ENCODE data around the gene HGS.

The HGS gene

DNA sequence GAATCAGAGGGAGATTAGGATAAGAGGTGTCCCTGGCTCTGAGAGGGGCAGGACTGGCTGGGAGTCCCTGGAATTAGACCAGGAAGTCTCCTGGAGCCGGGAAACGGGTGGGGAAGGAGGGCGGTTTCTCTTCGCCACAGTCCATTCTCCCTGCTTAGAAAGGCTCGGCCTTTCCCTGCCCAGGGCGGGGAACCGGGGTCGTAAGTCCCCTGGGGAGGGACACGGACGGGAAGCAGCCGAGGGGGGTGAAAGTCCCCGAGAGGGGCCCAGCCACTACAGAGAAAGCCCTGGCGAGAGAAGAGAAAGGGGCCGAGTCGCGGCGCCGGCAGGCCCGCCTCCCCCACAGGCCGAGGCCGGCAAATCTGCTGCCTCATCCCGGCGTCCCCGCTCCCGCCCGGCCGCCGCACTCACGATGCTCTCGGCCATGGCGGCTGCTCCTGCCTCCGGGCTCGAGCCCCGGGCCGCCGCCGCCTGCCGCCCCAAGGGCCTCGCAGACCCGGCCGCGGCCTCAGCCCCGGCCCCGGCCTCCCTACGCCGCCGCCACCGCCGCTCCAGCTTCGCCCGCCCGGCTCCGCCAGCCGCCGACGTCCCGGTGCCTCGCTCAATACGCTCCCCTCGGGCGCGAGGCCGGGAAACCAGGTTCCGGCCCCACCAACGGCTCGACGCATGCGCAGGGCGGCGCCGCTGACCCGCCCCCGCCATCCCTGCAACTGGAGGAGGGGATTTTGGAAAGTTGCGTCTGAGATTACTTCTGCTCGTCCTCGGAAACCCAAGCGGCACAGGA lies 47.1 kb upstream of the HGS start, which contains the start of the genes NPLOC4 and TSPAN10:
TSS of gene NPLOC4 (minus strand) at position 608 of the 784 bp plus-strand sequence. CDS start at position 426, 182 bp downstream.
TSS of gene TSPAN10 (plus strand) at position 692 of the 784 bp plus-strand sequence. CDS start 5,217 bp downstream, outside the sequence.
- TF ChIP-seq POLR2AphosphoS5 (IDR thresholded peaks at IDR 0.05; ENCODE audit: low read depth) (peak; percentile 74), GABPA (IDR thresholded peaks at IDR 0.05; ENCODE audit: low read depth) (peak; percentile 87)
- TF ChIP-seq, protein P1, sequence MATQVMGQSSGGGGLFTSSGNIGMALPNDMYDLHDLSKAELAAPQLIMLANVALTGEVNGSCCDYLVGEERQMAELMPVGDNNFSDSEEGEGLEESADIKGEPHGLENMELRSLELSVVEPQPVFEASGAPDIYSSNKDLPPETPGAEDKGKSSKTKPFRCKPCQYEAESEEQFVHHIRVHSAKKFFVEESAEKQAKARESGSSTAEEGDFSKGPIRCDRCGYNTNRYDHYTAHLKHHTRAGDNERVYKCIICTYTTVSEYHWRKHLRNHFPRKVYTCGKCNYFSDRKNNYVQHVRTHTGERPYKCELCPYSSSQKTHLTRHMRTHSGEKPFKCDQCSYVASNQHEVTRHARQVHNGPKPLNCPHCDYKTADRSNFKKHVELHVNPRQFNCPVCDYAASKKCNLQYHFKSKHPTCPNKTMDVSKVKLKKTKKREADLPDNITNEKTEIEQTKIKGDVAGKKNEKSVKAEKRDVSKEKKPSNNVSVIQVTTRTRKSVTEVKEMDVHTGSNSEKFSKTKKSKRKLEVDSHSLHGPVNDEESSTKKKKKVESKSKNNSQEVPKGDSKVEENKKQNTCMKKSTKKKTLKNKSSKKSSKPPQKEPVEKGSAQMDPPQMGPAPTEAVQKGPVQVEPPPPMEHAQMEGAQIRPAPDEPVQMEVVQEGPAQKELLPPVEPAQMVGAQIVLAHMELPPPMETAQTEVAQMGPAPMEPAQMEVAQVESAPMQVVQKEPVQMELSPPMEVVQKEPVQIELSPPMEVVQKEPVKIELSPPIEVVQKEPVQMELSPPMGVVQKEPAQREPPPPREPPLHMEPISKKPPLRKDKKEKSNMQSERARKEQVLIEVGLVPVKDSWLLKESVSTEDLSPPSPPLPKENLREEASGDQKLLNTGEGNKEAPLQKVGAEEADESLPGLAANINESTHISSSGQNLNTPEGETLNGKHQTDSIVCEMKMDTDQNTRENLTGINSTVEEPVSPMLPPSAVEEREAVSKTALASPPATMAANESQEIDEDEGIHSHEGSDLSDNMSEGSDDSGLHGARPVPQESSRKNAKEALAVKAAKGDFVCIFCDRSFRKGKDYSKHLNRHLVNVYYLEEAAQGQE (IDR thresholded peaks at IDR 0.05; ENCODE audit: insufficient replicate concordance, low read depth): peak; percentile 22
- TF ChIP-seq, protein P2, sequence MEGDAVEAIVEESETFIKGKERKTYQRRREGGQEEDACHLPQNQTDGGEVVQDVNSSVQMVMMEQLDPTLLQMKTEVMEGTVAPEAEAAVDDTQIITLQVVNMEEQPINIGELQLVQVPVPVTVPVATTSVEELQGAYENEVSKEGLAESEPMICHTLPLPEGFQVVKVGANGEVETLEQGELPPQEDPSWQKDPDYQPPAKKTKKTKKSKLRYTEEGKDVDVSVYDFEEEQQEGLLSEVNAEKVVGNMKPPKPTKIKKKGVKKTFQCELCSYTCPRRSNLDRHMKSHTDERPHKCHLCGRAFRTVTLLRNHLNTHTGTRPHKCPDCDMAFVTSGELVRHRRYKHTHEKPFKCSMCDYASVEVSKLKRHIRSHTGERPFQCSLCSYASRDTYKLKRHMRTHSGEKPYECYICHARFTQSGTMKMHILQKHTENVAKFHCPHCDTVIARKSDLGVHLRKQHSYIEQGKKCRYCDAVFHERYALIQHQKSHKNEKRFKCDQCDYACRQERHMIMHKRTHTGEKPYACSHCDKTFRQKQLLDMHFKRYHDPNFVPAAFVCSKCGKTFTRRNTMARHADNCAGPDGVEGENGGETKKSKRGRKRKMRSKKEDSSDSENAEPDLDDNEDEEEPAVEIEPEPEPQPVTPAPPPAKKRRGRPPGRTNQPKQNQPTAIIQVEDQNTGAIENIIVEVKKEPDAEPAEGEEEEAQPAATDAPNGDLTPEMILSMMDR (IDR thresholded peaks at IDR 0.05; ENCODE audit: insufficient read depth, low read length): no peak

DNA sequence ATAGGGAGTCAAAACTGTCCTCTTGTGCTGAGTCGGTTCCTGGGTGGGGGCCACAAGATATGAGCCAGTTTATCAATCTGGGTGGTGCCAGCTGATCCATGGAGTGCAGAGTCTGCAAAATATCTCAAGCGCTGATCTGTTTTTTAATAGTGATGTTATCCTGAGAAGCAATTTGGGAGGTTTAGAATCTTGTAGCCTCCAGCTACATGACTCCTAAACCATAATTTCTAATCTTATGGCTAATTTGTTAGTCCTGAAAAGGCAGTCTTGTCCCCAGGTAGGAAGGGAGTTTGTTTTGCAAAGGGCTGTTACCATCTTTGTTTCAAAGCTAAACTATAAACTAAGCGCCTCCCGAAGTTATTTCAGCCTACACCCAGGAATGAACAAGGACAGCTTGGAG lies 45.1 kb upstream of the HGS start:
- H3K27ac ChIP-seq (replicated peaks): no peak overlapping the region
- H3K27me3 ChIP-seq (ENCODE audit: insufficient read depth, poor library complexity, severe bottlenecking): no peaks in the 10 kb centered on the region
- no peak for DNase-seq (ENCODE audit: low read depth in 1 of 2, low spot score in 1 of 2)
- H3K4me3 ChIP-seq (replicated peaks; ENCODE audit: insufficient read depth, low read length): no peak overlapping the region
- TF ChIP-seq GABPA (IDR thresholded peaks at IDR 0.05; ENCODE audit: low read depth): no peak
- TF ChIP-seq, protein P1 (IDR thresholded peaks at IDR 0.05; ENCODE audit: insufficient replicate concordance, low read depth): no peak
- TF ChIP-seq SPI1 (IDR thresholded peaks at IDR 0.05; ENCODE audit: borderline replicate concordance, low read depth): no peak
- TF ChIP-seq, protein P2 (IDR thresholded peaks at IDR 0.05; ENCODE audit: insufficient read depth, low read length): no peak
- TF ChIP-seq POLR2AphosphoS5 (IDR thresholded peaks at IDR 0.05; ENCODE audit: low read depth): no peak

More for the DNA sequence above, 47.1 kb upstream of the HGS start, which contains the start of the genes NPLOC4 and TSPAN10:
- H3K27me3 ChIP-seq (ENCODE audit: insufficient read depth, poor library complexity, severe bottlenecking): no peaks in the 10 kb centered on the region
- peak within 1 kb of the TSS; percentile 95 for H3K4me3 ChIP-seq (replicated peaks; ENCODE audit: insufficient read depth, low read length)
- peak within 1 kb of the TSS; percentile 74 for H3K27ac ChIP-seq (replicated peaks)
- peak; percentile 77 to 79 for DNase-seq (ENCODE audit: low read depth in 1 of 2, low spot score in 1 of 2)

DNA sequence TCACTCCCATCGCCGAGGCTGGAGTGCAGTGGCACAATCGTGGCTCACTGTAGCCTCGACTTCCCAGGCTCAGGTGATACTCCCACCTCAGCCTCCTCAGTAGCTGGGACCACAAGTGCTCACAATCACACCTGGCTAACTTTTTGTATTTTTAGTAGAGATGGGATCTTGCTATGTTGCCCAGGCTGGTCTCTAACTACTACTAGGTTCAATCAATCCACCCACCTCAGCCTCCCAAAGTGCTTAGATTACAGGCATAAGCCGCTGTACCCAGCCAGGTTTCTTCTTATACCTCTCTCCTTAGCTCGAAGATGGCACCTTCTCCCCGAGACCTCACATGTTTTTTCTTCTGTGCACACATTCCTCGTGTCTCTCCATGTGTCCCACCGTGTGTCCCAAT lies 43.8 kb upstream of the HGS start:
- TF ChIP-seq, protein P2 (IDR thresholded peaks at IDR 0.05; ENCODE audit: insufficient read depth, low read length): no peak
- TF ChIP-seq, protein P1 (IDR thresholded peaks at IDR 0.05; ENCODE audit: insufficient replicate concordance, low read depth): no peak
- TF ChIP-seq GABPA (IDR thresholded peaks at IDR 0.05; ENCODE audit: low read depth) (no peak), SPI1 (IDR thresholded peaks at IDR 0.05; ENCODE audit: borderline replicate concordance, low read depth) (no peak), POLR2AphosphoS5 (IDR thresholded peaks at IDR 0.05; ENCODE audit: low read depth) (no peak)
- H3K27ac ChIP-seq (replicated peaks): no peak overlapping the region
- no peak overlapping the region for H3K4me3 ChIP-seq (replicated peaks; ENCODE audit: insufficient read depth, low read length)
- H3K27me3 ChIP-seq (ENCODE audit: insufficient read depth, poor library complexity, severe bottlenecking): no peaks in the 10 kb centered on the region
- no peak for DNase-seq (ENCODE audit: low read depth in 1 of 2, low spot score in 1 of 2)
